HG02623 (cell line): ENCODE results near the gene RTKN2.
A peak's percentile ranks its signal among the peaks of the same experiment; 100 is the strongest.
"Not testable (repeated sequence)": the region's sequence is repeated elsewhere in the genome, so short reads cannot be mapped to it uniquely, and the experiment has no call there.

Source experiments
- ATAC-seq: cut with Tn5 transposase; IDR thresholded peaks from one replicate; pipeline ENCODE4 v1.9.1; 2021; ENCODE audit warnings: moderate library complexity; ENCODE audit not compliant: unreplicated experiment

Gene RTKN2

GRCh38 chr10:62261666-62262065 lies 7.0 kb downstream of the RTKN2 start:
- ATAC-seq, result no peak

- ATAC-seq, result no peak
Measured at GRCh38 chr10:62259998-62260397, 8.6 kb downstream of the RTKN2 start.

GRCh38 chr10:62259456-62259855 lies 9.2 kb downstream of the RTKN2 start:
- ATAC-seq, result no peak

- no peak for ATAC-seq
Measured at GRCh38 chr10:62258926-62259325, 9.7 kb downstream of the RTKN2 start.

GRCh38 chr10:62253704-62254103 lies 14.9 kb downstream of the RTKN2 start:
- no peak for ATAC-seq

GRCh38 chr10:62252051-62252450 lies 16.6 kb downstream of the RTKN2 start:
- ATAC-seq, result no peak

- no peak for ATAC-seq
Measured at GRCh38 chr10:62250594-62251198, 17.9 kb downstream of the RTKN2 start.

GRCh38 chr10:62249957-62250356 lies 18.7 kb downstream of the RTKN2 start:
- ATAC-seq, result no peak

GRCh38 chr10:62248465-62248864 lies 20.2 kb downstream of the RTKN2 start:
- ATAC-seq, result no peak

- ATAC-seq, result peak; percentile 60
Measured at GRCh38 chr10:62244785-62245467, 23.7 kb downstream of the RTKN2 start.

GRCh38 chr10:62244088-62244487 lies 24.6 kb downstream of the RTKN2 start:
- no peak for ATAC-seq

GRCh38 chr10:62243647-62243997 lies 25.0 kb downstream of the RTKN2 start:
- peak; percentile 31 for ATAC-seq

- peak; percentile 73 for ATAC-seq
Measured at GRCh38 chr10:62242965-62243646, 25.5 kb downstream of the RTKN2 start.

- not testable (repeated sequence) for ATAC-seq
Measured at GRCh38 chr10:62241521-62241920, 27.1 kb downstream of the RTKN2 start.

GRCh38 chr10:62239994-62240393 lies 28.6 kb downstream of the RTKN2 start:
- no peak for ATAC-seq

- no peak for ATAC-seq
Measured at GRCh38 chr10:62238880-62239279, 29.8 kb downstream of the RTKN2 start.

GRCh38 chr10:62237966-62238365 lies 30.7 kb downstream of the RTKN2 start:
- ATAC-seq, result no peak

GRCh38 chr10:62237506-62237905 lies 31.1 kb downstream of the RTKN2 start:
- ATAC-seq, result no peak

- ATAC-seq, result no peak
Measured at GRCh38 chr10:62234077-62234605, 34.5 kb downstream of the RTKN2 start.

- ATAC-seq, result no peak
Measured at GRCh38 chr10:62233356-62234076, 35.1 kb downstream of the RTKN2 start.

- no peak for ATAC-seq
Measured at GRCh38 chr10:62231805-62232204, 36.8 kb downstream of the RTKN2 start.
